ENCODE data around the gene ZXDA.
"Not testable (repeated sequence)": the region's sequence is repeated elsewhere in the genome, so short reads cannot be mapped to it uniquely, and the experiment has no call there.

Gene ZXDA

GRCh38 chrX:57909595-57910286, 517 bp downstream of the ZXDA start:
- H3K36me3 ChIP-seq (ENCODE audit: control insufficient read depth, insufficient read depth, low read length); H3K9me3 ChIP-seq (ENCODE audit: control insufficient read depth, low read length); H3K27ac ChIP-seq (ENCODE audit: insufficient read depth, low read depth, low read length, poor library complexity, severe bottlenecking); H3K4me1 ChIP-seq (ENCODE audit: control insufficient read depth, insufficient read depth, low read length); H3K27me3 ChIP-seq (ENCODE audit: control insufficient read depth, insufficient read depth, low read length, poor library complexity, severe bottlenecking): not testable (repeated sequence)
- WGBS, 2 experiments: 61 to 65% methylated on average over 57 to 66 of the region's 72 CpGs
- H3K4me3 ChIP-seq (ENCODE audit: insufficient read depth, low read depth, low read length): peak overlapping the region; percentile 25

GRCh38 chrX:57908972-57909594, 1.2 kb downstream of the ZXDA start:
- H3K27ac ChIP-seq (ENCODE audit: insufficient read depth, low read depth, low read length, poor library complexity, severe bottlenecking); H3K36me3 ChIP-seq (ENCODE audit: control insufficient read depth, insufficient read depth, low read length); H3K4me1 ChIP-seq (ENCODE audit: control insufficient read depth, insufficient read depth, low read length); H3K27me3 ChIP-seq (ENCODE audit: control insufficient read depth, insufficient read depth, low read length, poor library complexity, severe bottlenecking); H3K9me3 ChIP-seq (ENCODE audit: control insufficient read depth, low read length); H3K4me3 ChIP-seq (ENCODE audit: insufficient read depth, low read depth, low read length): not testable (repeated sequence)
- WGBS, 2 experiments: 84 to 89% methylated on average over 28 of the region's 28 CpGs

GRCh38 chrX:57906790-57907189, 3.5 kb downstream of the ZXDA start:
- H3K36me3 ChIP-seq (ENCODE audit: control insufficient read depth, insufficient read depth, low read length): no peaks in the 10 kb centered on the region
- H3K4me1 ChIP-seq (ENCODE audit: control insufficient read depth, insufficient read depth, low read length): no peaks in the 10 kb centered on the region
- no peaks in the 10 kb centered on the region for H3K9me3 ChIP-seq (ENCODE audit: control insufficient read depth, low read length)
- no peak overlapping the region for H3K27ac ChIP-seq (ENCODE audit: insufficient read depth, low read depth, low read length, poor library complexity, severe bottlenecking)
- no peak overlapping the region for H3K4me3 ChIP-seq (ENCODE audit: insufficient read depth, low read depth, low read length)
- H3K27me3 ChIP-seq (ENCODE audit: control insufficient read depth, insufficient read depth, low read length, poor library complexity, severe bottlenecking): no peaks in the 10 kb centered on the region
- WGBS, 2 experiments: 60 to 72% methylated on average over 1 of the region's 1 CpG

GRCh38 chrX:57905141-57905540, 5.1 kb downstream of the ZXDA start:
- WGBS, 2 experiments: no CpG with 5 or more reads among the region's 2 CpGs
- H3K27ac ChIP-seq (ENCODE audit: insufficient read depth, low read depth, low read length, poor library complexity, severe bottlenecking): no peak overlapping the region
- no peak overlapping the region for H3K4me3 ChIP-seq (ENCODE audit: insufficient read depth, low read depth, low read length)

GRCh38 chrX:57904176-57904880, 5.9 kb downstream of the ZXDA start:
- no peaks in the 10 kb centered on the region for H3K27me3 ChIP-seq (ENCODE audit: control insufficient read depth, insufficient read depth, low read length, poor library complexity, severe bottlenecking)
- H3K27ac ChIP-seq (ENCODE audit: insufficient read depth, low read depth, low read length, poor library complexity, severe bottlenecking): no peak overlapping the region
- H3K9me3 ChIP-seq (ENCODE audit: control insufficient read depth, low read length): no peaks in the 10 kb centered on the region
- no peaks in the 10 kb centered on the region for H3K4me1 ChIP-seq (ENCODE audit: control insufficient read depth, insufficient read depth, low read length)
- no peaks in the 10 kb centered on the region for H3K36me3 ChIP-seq (ENCODE audit: control insufficient read depth, insufficient read depth, low read length)
- WGBS, 2 experiments: 88 to 89% methylated on average over 6 of the region's 7 CpGs
- H3K4me3 ChIP-seq (ENCODE audit: insufficient read depth, low read depth, low read length): no peak overlapping the region

More at GRCh38 chrX:57905141-57905540, 5.1 kb downstream of the ZXDA start:
- Histone ChIP-seq H3K4me1 (ENCODE audit: control insufficient read depth, insufficient read depth, low read length) (no peaks in the 10 kb centered on the region), H3K36me3 (ENCODE audit: control insufficient read depth, insufficient read depth, low read length) (no peaks in the 10 kb centered on the region), H3K9me3 (ENCODE audit: control insufficient read depth, low read length) (no peaks in the 10 kb centered on the region), H3K27me3 (ENCODE audit: control insufficient read depth, insufficient read depth, low read length, poor library complexity, severe bottlenecking) (no peaks in the 10 kb centered on the region)

- no peaks in the 10 kb centered on the region for H3K36me3 ChIP-seq (ENCODE audit: control insufficient read depth, insufficient read depth, low read length)
- H3K4me1 ChIP-seq (ENCODE audit: control insufficient read depth, insufficient read depth, low read length): no peaks in the 10 kb centered on the region
- no peaks in the 10 kb centered on the region for H3K27me3 ChIP-seq (ENCODE audit: control insufficient read depth, insufficient read depth, low read length, poor library complexity, severe bottlenecking)
- no peak overlapping the region for H3K4me3 ChIP-seq (ENCODE audit: insufficient read depth, low read depth, low read length)
- H3K9me3 ChIP-seq (ENCODE audit: control insufficient read depth, low read length): no peaks in the 10 kb centered on the region
- no CpG with 5 or more reads among the region's 2 CpGs for WGBS, 2 experiments
- no peak overlapping the region for H3K27ac ChIP-seq (ENCODE audit: insufficient read depth, low read depth, low read length, poor library complexity, severe bottlenecking)
Measured at GRCh38 chrX:57902633-57903032, 7.6 kb downstream of the ZXDA start.

GRCh38 chrX:57901466-57901865, 8.8 kb downstream of the ZXDA start:
- WGBS, 2 experiments: no CpG with 5 or more reads among the region's 1 CpG
- H3K27me3 ChIP-seq (ENCODE audit: control insufficient read depth, insufficient read depth, low read length, poor library complexity, severe bottlenecking): no peaks in the 10 kb centered on the region

GRCh38 chrX:57900975-57901374, 9.3 kb downstream of the ZXDA start:
- no peak overlapping the region for H3K4me3 ChIP-seq (ENCODE audit: insufficient read depth, low read depth, low read length)
- no peaks in the 10 kb centered on the region for H3K9me3 ChIP-seq (ENCODE audit: control insufficient read depth, low read length)
- no peaks in the 10 kb centered on the region for H3K36me3 ChIP-seq (ENCODE audit: control insufficient read depth, insufficient read depth, low read length)
- 55 to 83% methylated on average over 3 of the region's 4 CpGs for WGBS, 2 experiments
- no peaks in the 10 kb centered on the region for H3K4me1 ChIP-seq (ENCODE audit: control insufficient read depth, insufficient read depth, low read length)
- H3K27ac ChIP-seq (ENCODE audit: insufficient read depth, low read depth, low read length, poor library complexity, severe bottlenecking): no peak overlapping the region
- no peaks in the 10 kb centered on the region for H3K27me3 ChIP-seq (ENCODE audit: control insufficient read depth, insufficient read depth, low read length, poor library complexity, severe bottlenecking)

More at GRCh38 chrX:57901466-57901865, 8.8 kb downstream of the ZXDA start:
- H3K36me3 ChIP-seq (ENCODE audit: control insufficient read depth, insufficient read depth, low read length): no peaks in the 10 kb centered on the region
- H3K4me3 ChIP-seq (ENCODE audit: insufficient read depth, low read depth, low read length): no peak overlapping the region
- H3K27ac ChIP-seq (ENCODE audit: insufficient read depth, low read depth, low read length, poor library complexity, severe bottlenecking): no peak overlapping the region
- no peaks in the 10 kb centered on the region for H3K4me1 ChIP-seq (ENCODE audit: control insufficient read depth, insufficient read depth, low read length)
- H3K9me3 ChIP-seq (ENCODE audit: control insufficient read depth, low read length): no peaks in the 10 kb centered on the region

GRCh38 chrX:57899906-57900305, 10.4 kb downstream of the ZXDA start:
- H3K27me3 ChIP-seq (ENCODE audit: control insufficient read depth, insufficient read depth, low read length, poor library complexity, severe bottlenecking): no peaks in the 10 kb centered on the region
- no peak overlapping the region for H3K4me3 ChIP-seq (ENCODE audit: insufficient read depth, low read depth, low read length)
- H3K9me3 ChIP-seq (ENCODE audit: control insufficient read depth, low read length): no peaks in the 10 kb centered on the region
- no peak overlapping the region for H3K27ac ChIP-seq (ENCODE audit: insufficient read depth, low read depth, low read length, poor library complexity, severe bottlenecking)
- no peaks in the 10 kb centered on the region for H3K4me1 ChIP-seq (ENCODE audit: control insufficient read depth, insufficient read depth, low read length)
- H3K36me3 ChIP-seq (ENCODE audit: control insufficient read depth, insufficient read depth, low read length): no peaks in the 10 kb centered on the region

GRCh38 chrX:57899064-57899463, 11.2 kb downstream of the ZXDA start:
- H3K9me3 ChIP-seq (ENCODE audit: control insufficient read depth, low read length): no peaks in the 10 kb centered on the region
- H3K27ac ChIP-seq (ENCODE audit: insufficient read depth, low read depth, low read length, poor library complexity, severe bottlenecking): no peak overlapping the region
- WGBS, 2 experiments: no CpG with 5 or more reads among the region's 1 CpG
- no peak overlapping the region for H3K4me3 ChIP-seq (ENCODE audit: insufficient read depth, low read depth, low read length)
- no peaks in the 10 kb centered on the region for H3K27me3 ChIP-seq (ENCODE audit: control insufficient read depth, insufficient read depth, low read length, poor library complexity, severe bottlenecking)
- no peaks in the 10 kb centered on the region for H3K4me1 ChIP-seq (ENCODE audit: control insufficient read depth, insufficient read depth, low read length)
- no peaks in the 10 kb centered on the region for H3K36me3 ChIP-seq (ENCODE audit: control insufficient read depth, insufficient read depth, low read length)
